ENCODE measurements around the gene HOXA6.

GRCh38 chr7:27151931-27152815 is 4.6 kb upstream of the HOXA6 start, which contains the start of gene HOXA3:
- TF ChIP-seq EZH2phosphoT487 (IDR thresholded peaks at IDR 0.05; ENCODE audit: unreplicated experiment) (peak; percentile 94), JUNB (IDR thresholded peaks at IDR 0.05; ENCODE audit: unreplicated experiment) (no peak), POLR2AphosphoS5 (IDR thresholded peaks at IDR 0.05; ENCODE audit: low read depth) (no peak), CTCF (conservative IDR thresholded peaks at IDR 0.05; ENCODE audit: low read depth in 2 of 2) (no peak), ETS1 (IDR thresholded peaks at IDR 0.05) (no peak), EZH2 (IDR thresholded peaks at IDR 0.05; ENCODE audit: low read depth, unreplicated experiment) (peak; percentile 97), CREB1 (CRISPR knock-in tag; IDR thresholded peaks at IDR 0.05; ENCODE audit: low read depth) (no peak), ZNF331 (CRISPR knock-in tag; IDR thresholded peaks at IDR 0.05; ENCODE audit: low read depth) (no peak), STAT1 (IDR thresholded peaks at IDR 0.05; ENCODE audit: unreplicated experiment) (no peak)
- TF ChIP-seq, protein P1, sequence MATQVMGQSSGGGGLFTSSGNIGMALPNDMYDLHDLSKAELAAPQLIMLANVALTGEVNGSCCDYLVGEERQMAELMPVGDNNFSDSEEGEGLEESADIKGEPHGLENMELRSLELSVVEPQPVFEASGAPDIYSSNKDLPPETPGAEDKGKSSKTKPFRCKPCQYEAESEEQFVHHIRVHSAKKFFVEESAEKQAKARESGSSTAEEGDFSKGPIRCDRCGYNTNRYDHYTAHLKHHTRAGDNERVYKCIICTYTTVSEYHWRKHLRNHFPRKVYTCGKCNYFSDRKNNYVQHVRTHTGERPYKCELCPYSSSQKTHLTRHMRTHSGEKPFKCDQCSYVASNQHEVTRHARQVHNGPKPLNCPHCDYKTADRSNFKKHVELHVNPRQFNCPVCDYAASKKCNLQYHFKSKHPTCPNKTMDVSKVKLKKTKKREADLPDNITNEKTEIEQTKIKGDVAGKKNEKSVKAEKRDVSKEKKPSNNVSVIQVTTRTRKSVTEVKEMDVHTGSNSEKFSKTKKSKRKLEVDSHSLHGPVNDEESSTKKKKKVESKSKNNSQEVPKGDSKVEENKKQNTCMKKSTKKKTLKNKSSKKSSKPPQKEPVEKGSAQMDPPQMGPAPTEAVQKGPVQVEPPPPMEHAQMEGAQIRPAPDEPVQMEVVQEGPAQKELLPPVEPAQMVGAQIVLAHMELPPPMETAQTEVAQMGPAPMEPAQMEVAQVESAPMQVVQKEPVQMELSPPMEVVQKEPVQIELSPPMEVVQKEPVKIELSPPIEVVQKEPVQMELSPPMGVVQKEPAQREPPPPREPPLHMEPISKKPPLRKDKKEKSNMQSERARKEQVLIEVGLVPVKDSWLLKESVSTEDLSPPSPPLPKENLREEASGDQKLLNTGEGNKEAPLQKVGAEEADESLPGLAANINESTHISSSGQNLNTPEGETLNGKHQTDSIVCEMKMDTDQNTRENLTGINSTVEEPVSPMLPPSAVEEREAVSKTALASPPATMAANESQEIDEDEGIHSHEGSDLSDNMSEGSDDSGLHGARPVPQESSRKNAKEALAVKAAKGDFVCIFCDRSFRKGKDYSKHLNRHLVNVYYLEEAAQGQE (IDR thresholded peaks at IDR 0.05; ENCODE audit: unreplicated experiment) = no peak

Data from GM23338 (cell line).